Stomach (tissue), 4 donors: Measurements from ENCODE around the gene AGBL3.

Experiments
- EP300 ChIP-seq: sonication (generic); formaldehyde crosslinking; IDR thresholded peaks from one replicate; pipeline ENCODE4 v1.6.1; 2017; ENCODE audit warnings: antibody characterized with exemption
- POLR2AphosphoS5 ChIP-seq, 3 donors: sonication (generic); formaldehyde crosslinking; IDR thresholded peaks; one replicate each; pipeline ENCODE4 v1.6.1; 2016; ENCODE audit warnings: antibody characterized with exemption in 3 of 3
- TF ChIP-seq, protein P1 (sequence below), 7 experiments: fragments of 450-650 bp in 4 of 7; fragments of 200-600 bp in 3 of 7; sonication (generic) in 3 of 7; IDR thresholded peaks; one replicate each; pipeline ENCODE4 v1.5.1; 2016 to 2019; ENCODE audit warnings: antibody characterized with exemption in 7 of 7, control low read depth in 2 of 7, mild to moderate bottlenecking in 1 of 7

DNA sequence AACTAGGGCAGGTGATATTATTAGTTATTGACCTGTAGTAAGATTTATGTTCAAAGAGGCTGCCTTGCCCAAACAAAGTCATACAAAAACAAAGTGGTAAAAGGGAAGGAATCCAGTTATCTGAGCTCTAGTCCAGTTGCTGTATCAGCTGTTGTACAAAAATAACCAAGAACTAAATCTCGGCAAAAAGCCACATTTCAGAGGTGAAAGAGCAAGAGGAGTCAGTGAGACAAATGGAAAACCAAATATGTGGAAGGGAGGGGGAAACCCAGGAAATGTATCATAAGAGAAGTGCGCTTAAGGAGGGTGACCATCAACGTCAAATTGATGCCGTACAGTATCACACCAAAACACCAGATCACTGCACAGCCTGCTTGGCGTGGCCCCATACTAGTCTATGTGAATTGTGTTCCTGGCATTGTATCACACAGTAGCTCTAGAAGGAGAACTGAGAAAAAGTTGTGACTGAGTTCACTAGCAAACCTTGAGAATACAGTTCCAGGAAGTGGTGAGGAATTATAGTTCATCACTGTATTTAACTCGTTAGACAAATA is 6.4 kb downstream of the AGBL3 start:
- no peak for TF ChIP-seq POLR2AphosphoS5 (IDR thresholded peaks at IDR 0.05)
- TF ChIP-seq, protein P1, sequence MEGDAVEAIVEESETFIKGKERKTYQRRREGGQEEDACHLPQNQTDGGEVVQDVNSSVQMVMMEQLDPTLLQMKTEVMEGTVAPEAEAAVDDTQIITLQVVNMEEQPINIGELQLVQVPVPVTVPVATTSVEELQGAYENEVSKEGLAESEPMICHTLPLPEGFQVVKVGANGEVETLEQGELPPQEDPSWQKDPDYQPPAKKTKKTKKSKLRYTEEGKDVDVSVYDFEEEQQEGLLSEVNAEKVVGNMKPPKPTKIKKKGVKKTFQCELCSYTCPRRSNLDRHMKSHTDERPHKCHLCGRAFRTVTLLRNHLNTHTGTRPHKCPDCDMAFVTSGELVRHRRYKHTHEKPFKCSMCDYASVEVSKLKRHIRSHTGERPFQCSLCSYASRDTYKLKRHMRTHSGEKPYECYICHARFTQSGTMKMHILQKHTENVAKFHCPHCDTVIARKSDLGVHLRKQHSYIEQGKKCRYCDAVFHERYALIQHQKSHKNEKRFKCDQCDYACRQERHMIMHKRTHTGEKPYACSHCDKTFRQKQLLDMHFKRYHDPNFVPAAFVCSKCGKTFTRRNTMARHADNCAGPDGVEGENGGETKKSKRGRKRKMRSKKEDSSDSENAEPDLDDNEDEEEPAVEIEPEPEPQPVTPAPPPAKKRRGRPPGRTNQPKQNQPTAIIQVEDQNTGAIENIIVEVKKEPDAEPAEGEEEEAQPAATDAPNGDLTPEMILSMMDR (IDR thresholded peaks at IDR 0.05), result no peak
- no peak for TF ChIP-seq EP300
